Body of pancreas (tissue), 4 donors: Measurements from ENCODE around the gene BEX4. TPM values are rescaled to one million over a fixed set of nuclear protein-coding genes. Genes with fewer than 3 reads are reported as not detected.
"Not testable (repeated sequence)": the region's sequence is repeated elsewhere in the genome, so short reads cannot be mapped to it uniquely, and the experiment has no call there.

Source experiments
- ATAC-seq: fragments of 150-250 bp; one replicate; pipeline ENCODE4 v1.9.1; 2016
- DNase-seq, 4 donors: peaks; one replicate each; pipeline ENCODE4 v3.0.0-alpha.2; 2019
- H3K27ac ChIP-seq, 4 donors: fragments of 200-600 bp; sonication (generic); 1 replicate in 3 of 4; 2 replicates in 1 of 4; pipeline versions ENCODE4 v1.5.1 to v1.6.1; 2016 to 2019; ENCODE audit warnings: mild to moderate bottlenecking in 1 of 4, mixed read lengths in 1 of 4, moderate library complexity in 1 of 4
- H3K27me3 ChIP-seq, 2 donors: fragments of 200-600 bp; sonication (generic); one replicate each; pipeline ENCODE4 v1.6.0; 2016; ENCODE audit warnings: mild to moderate bottlenecking in 1 of 2
- H3K36me3 ChIP-seq, 2 donors: fragments of 200-600 bp; sonication (generic); replicated peaks in 1 of 2; 2 replicates each; pipeline ENCODE4 v1.5.1; 2016; ENCODE audit warnings: low read depth in 2 of 2; ENCODE audit not compliant: insufficient read depth in 1 of 2
- H3K4me1 ChIP-seq: fragments of 200-600 bp; sonication (generic); one replicate; pipeline ENCODE4 v1.6.0; 2016
- H3K4me3 ChIP-seq, 2 donors: fragments of 200-600 bp; sonication (generic); 1 replicate in 1 of 2; 2 replicates in 1 of 2; pipeline ENCODE4 v1.5.1; 2016 to 2019
- H3K9me3 ChIP-seq, 3 donors: fragments of 200-600 bp; sonication (generic); 1 replicate in 2 of 3; 2 replicates in 1 of 3; pipeline ENCODE4 v1.5.1; 2016
- CTCF ChIP-seq, 7 experiments: fragments of 450-650 bp in 4 of 7; fragments of 200-600 bp in 3 of 7; sonication (generic) in 3 of 7; IDR thresholded peaks; one replicate each; pipeline ENCODE4 v1.5.1; 2016 to 2019; ENCODE audit warnings: antibody characterized with exemption in 7 of 7
- POLR2A ChIP-seq, 3 donors: fragments of 450-650 bp; IDR thresholded peaks; one replicate each; pipeline ENCODE4 v1.6.1; 2016; ENCODE audit warnings: antibody characterized with exemption in 3 of 3, mild to moderate bottlenecking in 2 of 3
- WGBS, 2 donors: methylation state at CpG; one replicate each; pipeline ENCODE4 v1.1.5; 2017; 5-methylcytosine and 5-hydroxymethylcytosine counted together
- intact Hi-C: fragments of 100-400 bp; cut with DNase I; formaldehyde crosslinking; loops from one replicate; pipeline ENCODE4 v1.15.1; 2023
- total RNA-seq, 2 donors: library from RNA; depleted of rRNA; stranded (reverse); fragments of >200 nt; gene quantifications; one replicate each; pipeline ENCODE4 v1.1.0, GENCODE V29; 2016

BEX4 gene
- total RNA-seq, 2 donors from 2014 or later: 7.9 to 14.8 TPM

GRCh38 chrX:103177556-103177955 lies 37.4 kb upstream of the BEX4 start:
- H3K4me1 ChIP-seq: peaks cover 4% of the 10 kb centered on the region
- no peak for TF ChIP-seq POLR2A (IDR thresholded peaks at IDR 0.05)
- no peak for TF ChIP-seq CTCF (IDR thresholded peaks at IDR 0.05)
- ATAC-seq: no peak
- H3K4me3 ChIP-seq: no peak overlapping the region
- no peak overlapping the region for H3K27ac ChIP-seq
- intact Hi-C loops: no loop called here
- DNase-seq: no peak
- H3K27me3 ChIP-seq: no peaks in the 10 kb centered on the region
- H3K36me3 ChIP-seq: no peaks in the 10 kb centered on the region
- H3K9me3 ChIP-seq: no peaks in the 10 kb centered on the region

GRCh38 chrX:103183912-103184311 lies 31.0 kb upstream of the BEX4 start:
- ATAC-seq: no peak
- no peak for DNase-seq
- no peaks in the 10 kb centered on the region for H3K4me1 ChIP-seq

GRCh38 chrX:103187953-103188475 lies 26.9 kb upstream of the BEX4 start:
- intact Hi-C loops: no loop called here
- no peak overlapping the region for H3K4me3 ChIP-seq
- ATAC-seq (no peak), DNase-seq (no peak)
- H3K27me3 ChIP-seq: no peaks in the 10 kb centered on the region
- TF ChIP-seq CTCF (IDR thresholded peaks at IDR 0.05) (no peak), POLR2A (IDR thresholded peaks at IDR 0.05) (no peak)
- H3K4me1 ChIP-seq: no peaks in the 10 kb centered on the region
- no peaks in the 10 kb centered on the region for H3K36me3 ChIP-seq
- WGBS, 2 donors: 79 to 93% methylated on average over 1 of the region's 1 CpG
- no peak overlapping the region for H3K27ac ChIP-seq
- H3K9me3 ChIP-seq: no peaks in the 10 kb centered on the region

More at GRCh38 chrX:103183912-103184311, 31.0 kb upstream of the BEX4 start:
- H3K36me3 ChIP-seq: no peaks in the 10 kb centered on the region
- H3K4me3 ChIP-seq: no peak overlapping the region
- no peaks in the 10 kb centered on the region for H3K27me3 ChIP-seq
- H3K27ac ChIP-seq: no peak overlapping the region
- intact Hi-C loops: no loop called here
- 46 to 58% methylated on average over 4 to 9 of the region's 9 CpGs for WGBS, 2 donors
- no peaks in the 10 kb centered on the region for H3K9me3 ChIP-seq
- TF ChIP-seq CTCF (IDR thresholded peaks at IDR 0.05) (no peak), POLR2A (IDR thresholded peaks at IDR 0.05) (no peak)

GRCh38 chrX:103197721-103198306 lies 17.1 kb upstream of the BEX4 start:
- H3K27ac ChIP-seq: no peak overlapping the region
- H3K27me3 ChIP-seq: no peaks in the 10 kb centered on the region
- TF ChIP-seq POLR2A (IDR thresholded peaks at IDR 0.05) (no peak), CTCF (IDR thresholded peaks at IDR 0.05) (no peak)
- intact Hi-C loops: no loop called here
- no peaks in the 10 kb centered on the region for H3K9me3 ChIP-seq
- no peaks in the 10 kb centered on the region for H3K4me1 ChIP-seq
- DNase-seq (no peak), ATAC-seq (no peak)
- 72 to 79% methylated on average over 2 of the region's 2 CpGs for WGBS, 2 donors
- H3K4me3 ChIP-seq: no peak overlapping the region
- no peaks in the 10 kb centered on the region for H3K36me3 ChIP-seq

GRCh38 chrX:103198668-103199067 lies 16.2 kb upstream of the BEX4 start:
- H3K36me3 ChIP-seq, H3K4me1 ChIP-seq, H3K27me3 ChIP-seq, ATAC-seq, H3K27ac ChIP-seq, DNase-seq, H3K4me3 ChIP-seq, intact Hi-C loops, H3K9me3 ChIP-seq: not testable (repeated sequence)
- WGBS, 2 donors: 89 to 97% methylated on average over 4 of the region's 4 CpGs
